T-helper 1 cell treated with Interleukin-12 subunit alpha and Interleukin-12 subunit beta and Interleukin-4 antibody, amounts not matched to agents 30 ng/mL and 1 ng/mL, for 36 hours (primary cell): Measurements from ENCODE around the gene CCDC183. TPM values are rescaled to one million over a fixed set of nuclear protein-coding genes. Genes with fewer than 3 reads are reported as not detected.
"Not testable (repeated sequence)": the region's sequence is repeated elsewhere in the genome, so short reads cannot be mapped to it uniquely, and the experiment has no call there.

Source experiments
- intact Hi-C: fragments of 100-400 bp; cut with micrococcal nuclease; formaldehyde crosslinking; loops from one replicate; pipeline ENCODE4 v1.15.1; 2024
- total RNA-seq: library from RNA; stranded (reverse); gene quantifications from 2 replicates; pipeline ENCODE4 v1.2.3, GENCODE V29; 2022

CCDC183 gene
- total RNA-seq, 1 donor from 2014 or later, result 0.42 TPM

DNA sequence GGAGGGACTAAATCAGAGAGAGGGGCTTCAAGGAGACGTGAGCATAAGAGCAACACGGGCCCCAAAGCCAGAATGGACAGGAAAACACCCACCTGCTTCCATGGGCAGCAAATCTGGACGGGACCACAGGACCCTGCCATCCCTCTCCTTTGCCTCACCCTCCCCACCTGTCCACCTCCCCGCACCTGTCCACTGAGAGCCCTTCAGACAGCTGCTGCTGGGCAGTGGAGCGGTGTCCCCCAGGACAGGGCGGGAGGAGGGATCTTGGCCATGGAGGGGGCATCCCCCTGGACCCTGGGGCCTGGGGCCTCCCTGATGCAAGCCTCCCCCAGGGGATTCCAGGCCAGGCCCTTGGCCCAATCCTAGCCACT, 2.6 kb downstream of the CCDC183 start:
- intact Hi-C loops, result loop anchor here (10.0 kb wide), 1 partner anchor 434 kb away; the partner anchor contains the start of gene DNLZ

- intact Hi-C loops, result loop anchor here (10.0 kb wide), 1 partner anchor 434 kb away; the partner anchor contains the start of gene DNLZ
Measured at GRCh38 chr9:136799079-136799853, 3.1 kb downstream of the CCDC183 start.

GRCh38 chr9:136799854-136800657, 3.9 kb downstream of the CCDC183 start:
- intact Hi-C loops, result loop anchor here (1.0 to 10.0 kb wide), 8 partner anchors 8 to 435 kb away; partner anchors contain the start of genes AJM1, DNLZ, EDF1 and TMEM141

DNA sequence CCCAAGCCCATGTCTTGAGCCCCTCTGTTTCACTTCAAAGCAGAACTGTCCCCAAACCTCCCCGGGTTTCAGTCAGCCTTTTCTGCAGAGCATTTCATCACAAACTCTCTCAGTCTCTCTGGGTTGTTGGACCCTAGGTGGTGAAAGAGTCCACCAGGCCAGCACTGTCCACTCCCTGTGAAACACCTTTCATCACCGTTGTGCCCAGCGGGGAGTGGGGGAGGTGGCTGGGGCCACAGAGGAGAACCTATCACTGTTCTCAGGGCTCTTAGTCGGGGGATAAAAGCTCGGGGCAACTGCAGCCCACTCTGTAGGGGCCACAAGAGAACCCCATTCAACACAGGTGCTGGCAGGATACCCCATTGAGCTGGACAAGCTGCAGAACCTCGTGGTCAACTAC, 6.2 kb downstream of the CCDC183 start:
- intact Hi-C loops, result no loop called here

DNA sequence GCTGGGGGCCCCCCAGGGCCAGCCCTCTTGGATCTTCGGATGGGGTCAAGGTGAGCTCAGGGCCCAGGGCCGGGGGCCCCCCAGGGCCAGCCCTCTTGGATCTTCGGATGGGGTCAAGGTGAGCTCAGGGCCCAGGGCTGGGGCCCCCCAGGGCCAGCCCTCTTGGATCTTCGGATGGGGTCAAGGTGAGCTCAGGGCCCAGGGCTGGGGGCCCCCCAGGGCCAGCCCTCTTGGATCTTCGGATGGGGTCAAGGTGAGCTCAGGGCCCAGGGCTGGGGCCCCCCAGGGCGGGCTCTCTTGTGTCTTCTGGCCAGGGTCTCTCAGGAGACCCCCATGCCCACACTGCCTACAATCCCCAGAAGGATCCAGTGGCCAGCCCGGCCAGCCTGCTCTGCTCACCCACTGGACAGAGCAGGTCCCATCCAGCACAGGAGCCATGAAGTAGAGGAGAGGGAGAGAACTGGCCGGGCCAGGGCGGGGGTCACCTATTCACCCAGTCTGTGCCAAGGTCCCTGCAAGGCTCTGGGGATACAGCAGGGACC, 6.9 kb downstream of the CCDC183 start:
- intact Hi-C loops, result not testable (repeated sequence)

DNA sequence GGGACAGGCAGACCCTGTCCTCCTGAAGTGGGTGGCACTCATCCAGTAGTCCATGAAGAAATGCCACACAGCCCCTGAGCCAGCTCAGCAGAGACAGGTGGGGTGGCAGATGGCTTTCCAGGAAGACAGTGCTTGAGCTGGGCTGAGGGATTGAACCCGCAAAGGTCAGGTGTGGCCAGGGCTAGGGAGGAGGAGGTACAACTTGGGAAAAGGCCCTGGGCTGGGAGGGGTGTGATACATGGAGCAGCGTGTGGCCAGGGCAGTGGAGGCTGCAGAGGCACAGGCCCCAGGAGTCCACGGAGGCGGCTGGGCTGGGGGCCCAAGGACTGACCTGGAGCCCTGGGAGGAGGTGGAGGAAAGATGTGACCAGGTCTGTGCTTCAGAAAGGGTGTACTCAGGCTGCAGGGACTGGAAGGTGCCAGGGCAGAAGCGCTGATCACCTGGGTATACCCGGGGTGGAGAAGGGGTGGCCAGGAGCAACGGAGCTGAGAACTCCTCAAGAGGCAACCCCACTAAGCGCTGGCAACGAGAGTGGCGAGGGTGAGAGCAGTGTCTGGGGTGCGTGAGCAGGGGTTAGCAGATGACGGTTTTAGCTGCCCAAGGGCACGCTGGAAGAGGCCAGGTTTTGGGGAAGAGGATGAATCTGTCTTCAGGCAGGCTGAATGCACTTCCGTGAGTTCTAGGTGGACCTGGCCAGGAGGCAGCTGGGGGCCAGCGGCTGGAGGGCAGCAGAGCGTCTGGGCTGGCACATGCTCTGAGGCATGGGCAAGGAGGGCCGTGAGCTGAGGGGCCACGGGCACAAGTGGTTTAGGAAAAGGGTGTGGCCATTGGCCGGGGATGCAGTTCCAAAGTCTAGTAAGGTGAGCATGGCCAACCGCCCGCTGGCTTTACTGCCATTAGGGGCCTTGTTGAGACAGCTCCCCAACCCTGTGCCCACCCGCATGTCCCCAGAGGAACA, 7.7 kb downstream of the CCDC183 start:
- intact Hi-C loops, result no loop called here

DNA sequence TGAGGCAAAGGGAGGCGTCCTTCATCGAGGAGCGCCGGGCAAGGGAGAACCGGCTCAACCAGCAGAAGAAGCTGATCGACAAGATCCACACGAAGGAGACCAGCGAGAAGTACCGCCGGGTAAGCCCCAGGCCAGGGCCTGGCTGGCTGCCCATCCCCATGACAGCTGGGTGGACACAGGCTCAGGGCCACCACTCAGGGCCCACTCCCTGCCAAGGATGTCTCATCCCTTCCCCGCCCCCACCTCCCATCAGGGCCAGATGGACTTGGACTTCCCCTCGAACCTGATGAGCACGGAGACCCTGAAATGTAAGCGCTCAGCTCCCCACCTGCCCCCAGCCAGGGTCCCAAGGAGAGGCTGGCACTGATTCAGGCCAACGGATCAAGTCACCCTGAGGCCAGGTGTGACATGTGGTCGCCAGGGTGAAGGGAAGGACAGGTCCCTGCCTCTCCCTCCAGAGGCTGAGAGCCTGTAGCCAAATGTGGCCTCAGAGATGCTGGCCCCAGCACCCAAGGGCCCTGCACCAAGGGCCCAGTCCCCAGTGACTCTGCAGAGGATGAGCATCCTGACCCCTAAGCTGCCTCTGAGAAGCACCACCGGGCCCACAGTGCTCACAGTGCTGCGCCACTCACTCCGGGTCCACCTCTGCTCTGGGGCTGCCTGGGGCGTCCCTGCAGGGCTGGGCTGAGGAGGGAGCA, 8.5 kb downstream of the CCDC183 start:
- intact Hi-C loops, result loop anchor here (5.0 kb wide), 1 partner anchor 78 kb away; no protein-coding TSS in a partner anchor

DNA sequence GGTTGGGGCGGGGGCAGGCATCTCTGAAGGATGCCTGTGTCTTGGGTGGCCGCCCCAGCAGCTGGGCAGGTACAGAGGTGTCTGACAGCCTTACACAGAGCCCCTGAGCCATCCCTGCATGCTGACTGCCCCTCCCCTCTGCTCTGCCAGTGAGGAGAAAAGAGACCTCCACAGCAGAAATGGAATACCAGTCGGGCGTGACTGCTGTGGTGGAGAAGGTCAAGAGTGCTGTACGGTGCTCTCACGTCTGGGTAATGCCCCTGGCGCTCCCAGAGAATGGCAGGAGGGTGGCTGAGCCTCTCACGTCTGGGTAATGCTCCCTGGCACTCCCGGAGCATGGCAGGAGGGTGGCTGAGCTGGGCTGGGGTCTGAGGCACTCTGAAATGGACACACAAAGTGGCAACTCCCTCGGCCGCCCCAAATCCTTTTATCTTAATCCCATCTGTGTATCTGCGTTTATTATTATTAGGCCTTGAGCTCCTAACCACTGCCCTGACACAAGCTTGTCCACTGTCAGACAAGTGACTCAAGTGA, 9.1 kb downstream of the CCDC183 start:
- intact Hi-C loops, result loop anchor here (5.0 kb wide), 1 partner anchor 77 kb away; no protein-coding TSS in a partner anchor

GRCh38 chr9:136806067-136806466, 9.9 kb downstream of the CCDC183 start:
- intact Hi-C loops, result loop anchor here (2.0 to 5.0 kb wide), 2 partner anchors 76 to 281 kb away; partner anchors contain the start of gene MAN1B1

DNA sequence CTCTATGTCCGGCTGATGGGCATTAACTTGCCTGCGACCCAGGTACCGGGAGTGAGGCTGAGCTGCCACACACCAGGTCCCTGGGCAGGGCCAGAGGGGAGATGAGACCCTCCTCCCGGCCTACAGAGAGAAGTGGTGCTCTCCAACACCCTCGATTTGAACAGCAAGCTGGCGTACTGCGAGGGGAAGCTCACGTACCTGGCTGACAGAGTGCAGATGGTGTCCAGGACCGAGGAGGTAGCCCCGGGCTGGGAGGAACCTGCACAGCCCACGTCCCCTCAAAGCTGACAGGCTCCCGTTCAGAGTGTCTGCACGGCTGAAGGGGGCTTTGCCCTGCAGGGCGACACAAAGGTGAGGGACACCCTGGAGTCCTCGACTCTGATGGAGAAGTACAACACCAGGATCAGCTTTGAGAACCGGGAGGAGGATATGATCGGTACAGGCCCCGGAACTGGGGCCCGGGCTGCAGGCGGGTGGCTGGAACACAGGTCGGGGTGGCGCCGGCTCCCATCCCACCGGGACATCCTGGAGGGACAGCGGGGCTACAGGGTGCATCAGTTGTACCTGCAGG, 10.6 kb downstream of the CCDC183 start:
- intact Hi-C loops, result loop anchor here (1.0 to 5.0 kb wide), 3 partner anchors 15 to 280 kb away; partner anchors contain the start of genes MAN1B1 and TMEM141

DNA sequence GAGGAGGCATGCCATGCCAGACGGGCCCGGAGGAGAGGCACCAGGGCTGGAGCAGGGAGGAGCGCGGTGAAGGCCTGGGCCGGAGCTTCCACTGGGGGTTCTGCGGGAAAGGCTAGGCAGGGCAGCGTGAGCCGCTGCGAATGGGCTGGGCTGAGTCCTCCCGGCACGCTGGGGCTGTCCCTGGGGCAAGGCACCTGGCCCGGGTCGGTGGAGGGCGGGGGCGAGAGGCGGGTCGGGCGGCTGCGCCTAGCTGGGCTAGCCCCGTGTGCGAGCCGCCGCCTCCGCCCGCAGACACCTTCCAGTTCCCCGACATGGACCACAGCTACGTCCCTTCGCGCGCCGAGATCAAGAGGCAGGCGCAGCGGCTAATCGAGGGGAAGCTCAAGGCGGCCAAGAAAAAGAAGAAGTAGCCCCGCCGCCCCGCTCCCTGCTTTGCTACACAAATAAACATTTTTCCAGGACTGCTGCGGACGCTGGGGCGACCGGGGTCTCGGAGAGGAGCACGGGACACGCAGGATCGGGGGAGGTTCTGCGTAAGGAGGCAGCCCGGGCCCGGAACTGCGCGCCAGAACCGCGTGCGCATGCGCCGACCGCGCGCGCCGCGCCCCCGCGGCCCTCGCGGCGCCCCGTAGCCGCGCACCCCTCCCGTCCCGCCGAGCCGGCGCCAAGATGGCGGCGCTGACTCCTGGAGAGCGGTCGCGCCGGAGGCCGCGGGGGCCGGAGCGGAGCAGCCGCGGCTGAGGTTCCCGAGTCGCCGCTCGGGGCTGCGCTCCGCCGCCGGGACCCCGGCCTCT, 11.3 kb downstream of the CCDC183 start, which contains the start of gene RABL6:
Gene RABL6 (plus strand): TSS at position 668 of the 794 bp plus-strand sequence. CDS start 249 bp downstream, outside the sequence.
- intact Hi-C loops, result loop anchor here (1.0 to 5.0 kb wide), 4 partner anchors 7 to 279 kb away; partner anchors contain the start of genes MAN1B1 and TMEM141

DNA sequence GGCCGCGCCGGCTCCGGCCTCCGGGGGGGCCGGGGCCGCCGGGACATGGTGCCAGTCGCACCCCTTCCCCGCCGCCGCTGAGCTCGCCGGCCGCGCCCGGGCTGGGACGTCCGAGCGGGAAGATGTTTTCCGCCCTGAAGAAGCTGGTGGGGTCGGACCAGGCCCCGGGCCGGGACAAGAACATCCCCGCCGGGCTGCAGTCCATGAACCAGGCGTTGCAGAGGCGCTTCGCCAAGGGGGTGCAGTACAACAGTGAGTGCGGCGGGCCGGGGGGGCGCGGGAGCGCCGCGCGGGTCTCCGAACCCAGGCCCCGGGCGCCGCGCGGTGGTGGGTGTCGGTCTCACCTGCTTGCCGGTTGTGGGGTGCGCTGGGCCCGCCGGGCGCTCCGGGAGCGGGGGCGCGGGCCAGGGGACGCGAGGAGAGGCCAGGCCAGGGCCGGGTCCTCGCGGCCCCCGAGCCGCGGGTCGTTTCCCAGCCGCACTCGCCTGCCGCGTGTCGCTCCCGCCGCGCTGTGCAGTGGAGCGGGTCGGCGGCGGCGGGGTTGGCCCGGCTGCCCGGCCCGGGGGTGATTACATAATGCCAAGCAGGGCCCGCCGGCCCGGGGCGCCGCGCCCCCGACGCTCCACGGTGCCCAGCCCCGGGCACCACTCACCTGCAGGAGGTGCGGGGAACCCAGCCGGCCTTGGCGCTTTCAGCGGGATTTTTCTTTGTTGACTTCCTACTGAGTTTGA, 12.1 kb downstream of the CCDC183 start:
- intact Hi-C loops, result loop anchor here (1.0 to 5.0 kb wide), 2 partner anchors 8 to 74 kb away; no protein-coding TSS in a partner anchor

DNA sequence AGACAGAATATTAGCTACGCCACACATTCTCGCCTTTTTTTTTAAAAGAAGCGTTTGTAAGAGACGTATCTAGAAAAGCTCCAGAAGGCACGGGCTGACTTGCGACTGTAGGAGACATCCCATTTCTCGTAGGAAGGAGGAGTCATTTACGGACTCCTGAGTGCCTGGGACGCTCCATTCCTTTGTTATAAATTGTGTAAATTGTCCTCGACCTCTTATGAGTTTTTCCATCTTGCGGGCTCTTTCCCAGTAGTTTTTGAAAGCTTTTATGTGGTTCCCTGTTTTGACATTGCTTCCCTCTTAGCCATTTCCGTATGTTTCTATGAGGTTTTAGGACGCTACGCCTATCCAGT, 12.6 kb downstream of the CCDC183 start:
- intact Hi-C loops, result loop anchor here (1.0 to 5.0 kb wide), 2 partner anchors 8 to 74 kb away; no protein-coding TSS in a partner anchor

- intact Hi-C loops, result no loop called here
Measured at GRCh38 chr9:136814725-136815421, 18.7 kb downstream of the CCDC183 start.

- intact Hi-C loops, result no loop called here
Measured at GRCh38 chr9:136815422-136815782, 19.3 kb downstream of the CCDC183 start.

GRCh38 chr9:136820971-136821825, 25.1 kb downstream of the CCDC183 start:
- intact Hi-C loops, result no loop called here
